Duodenal mucosa (tissue), 2 donors: Measurements from ENCODE around the gene DNPH1.

Experiments used
- H3K27ac ChIP-seq: one replicate; pipeline ENCODE4 v1.7.0; 2013; ENCODE audit warnings: low read depth, low read length
- H3K27me3 ChIP-seq, 2 donors: one replicate each; pipeline ENCODE4 v1.7.0; 2013; ENCODE audit warnings: low read length in 2 of 2, control low read depth in 1 of 2; ENCODE audit not compliant: insufficient read depth in 2 of 2, control insufficient read depth in 1 of 2
- H3K36me3 ChIP-seq, 2 donors: one replicate each; pipeline ENCODE4 v1.7.0; 2013; ENCODE audit warnings: low read length in 2 of 2, control low read depth in 1 of 2; ENCODE audit not compliant: insufficient read depth in 2 of 2, control insufficient read depth in 1 of 2
- H3K4me1 ChIP-seq, 2 donors: one replicate each; pipeline ENCODE4 v1.7.0; 2013; ENCODE audit warnings: low read length in 2 of 2, control low read depth in 1 of 2; ENCODE audit not compliant: insufficient read depth in 2 of 2, control insufficient read depth in 1 of 2
- H3K4me3 ChIP-seq, 2 donors: one replicate each; pipeline ENCODE4 v1.7.0; 2013; ENCODE audit warnings: low read length in 2 of 2, low read depth in 1 of 2
- H3K9ac ChIP-seq, 2 donors: one replicate each; pipeline ENCODE4 v1.7.0; 2013; ENCODE audit warnings: low read length in 2 of 2, low read depth in 1 of 2
- H3K9me3 ChIP-seq, 2 donors: one replicate each; pipeline ENCODE4 v1.7.0; 2013; ENCODE audit warnings: low read length in 2 of 2, control low read depth in 1 of 2; ENCODE audit not compliant: control insufficient read depth in 1 of 2

Gene DNPH1

GRCh38 chr6:43256670-43257366, 27.5 kb upstream of the DNPH1 start:
- no peak overlapping the region for H3K27ac ChIP-seq
- H3K4me1 ChIP-seq: no peaks in the 10 kb centered on the region
- H3K36me3 ChIP-seq: no peaks in the 10 kb centered on the region
- no peaks in the 10 kb centered on the region for H3K9me3 ChIP-seq
- H3K27me3 ChIP-seq: peaks cover 3 to 7% of the 10 kb centered on the region in 2 donors
- no peak overlapping the region for H3K9ac ChIP-seq
- H3K4me3 ChIP-seq: no peak overlapping the region

GRCh38 chr6:43255408-43256054, 26.2 kb upstream of the DNPH1 start:
- Histone ChIP-seq H3K9me3 (no peaks in the 10 kb centered on the region), H3K27me3 (peaks cover 15 to 19% of the 10 kb centered on the region in 2 donors), H3K4me1 (no peaks in the 10 kb centered on the region), H3K9ac (no peak overlapping the region), H3K4me3 (no peak overlapping the region), H3K36me3 (no peaks in the 10 kb centered on the region), H3K27ac (no peak overlapping the region)

DNA sequence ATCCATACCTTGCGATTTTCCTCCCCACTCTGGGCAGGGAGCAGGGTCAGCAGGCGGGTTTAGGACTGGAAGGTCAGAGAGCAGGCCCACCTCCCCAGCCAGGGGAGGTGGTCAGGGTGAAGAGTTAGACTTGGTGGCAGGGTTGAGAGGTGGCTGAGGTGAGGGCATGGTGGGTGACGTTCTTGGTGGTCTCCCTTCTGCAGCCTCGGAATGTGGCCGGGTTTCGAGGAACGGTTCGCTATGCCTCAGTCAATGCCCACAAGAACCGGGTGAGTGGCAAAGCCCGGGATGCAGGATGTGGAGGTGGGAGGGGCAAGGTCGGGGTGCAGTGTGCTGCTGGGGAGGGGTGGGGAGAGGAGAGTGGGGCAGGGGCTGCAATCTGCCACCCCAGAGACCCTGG, 25.6 kb upstream of the DNPH1 start:
- no peak overlapping the region for H3K9ac ChIP-seq
- peaks cover 17 to 20% of the 10 kb centered on the region in 2 donors for H3K27me3 ChIP-seq
- no peaks in the 10 kb centered on the region for H3K4me1 ChIP-seq
- no peak overlapping the region for H3K4me3 ChIP-seq
- H3K27ac ChIP-seq: no peak overlapping the region
- H3K36me3 ChIP-seq: no peaks in the 10 kb centered on the region
- H3K9me3 ChIP-seq: no peaks in the 10 kb centered on the region

DNA sequence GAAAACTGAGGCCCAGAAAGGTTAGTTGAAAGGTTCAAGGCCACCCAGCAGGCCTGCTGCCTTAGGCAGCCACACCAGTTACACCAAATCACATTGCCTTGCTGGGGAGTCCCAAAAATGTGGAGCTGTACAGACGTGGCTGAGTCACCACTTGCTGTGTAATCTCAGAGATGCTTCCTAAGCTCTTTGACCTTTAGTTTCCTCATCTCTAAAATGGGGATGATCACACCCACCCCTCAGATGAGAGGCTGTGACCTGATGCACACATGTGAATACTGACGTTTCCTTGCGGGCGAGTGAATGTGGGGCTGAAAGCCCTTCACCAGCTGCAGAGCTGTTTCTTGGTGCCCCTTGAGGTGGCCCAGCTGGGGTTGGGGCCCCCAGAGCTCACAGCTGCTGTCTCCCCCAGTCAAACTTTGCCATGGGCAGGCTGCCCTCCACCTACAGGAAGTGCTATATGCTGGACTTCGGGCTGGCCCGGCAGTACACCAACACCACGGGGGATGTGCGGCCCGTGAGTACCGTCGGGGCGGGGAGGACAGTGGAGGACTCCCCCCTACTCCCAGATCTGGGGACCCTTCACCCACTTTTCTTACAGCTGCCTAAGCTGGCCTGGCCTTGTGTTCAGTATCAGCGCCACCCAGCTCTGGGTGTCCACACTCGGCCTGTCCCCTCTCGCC, 25.0 kb upstream of the DNPH1 start:
- Histone ChIP-seq H3K27ac (no peak overlapping the region), H3K4me3 (no peak overlapping the region), H3K9me3 (no peaks in the 10 kb centered on the region), H3K36me3 (no peaks in the 10 kb centered on the region), H3K9ac (no peak overlapping the region), H3K4me1 (no peaks in the 10 kb centered on the region), H3K27me3 (peaks cover 17 to 20% of the 10 kb centered on the region in 2 donors)

GRCh38 chr6:43253401-43253800, 24.1 kb upstream of the DNPH1 start:
- Histone ChIP-seq H3K36me3 (no peaks in the 10 kb centered on the region), H3K4me3 (no peak overlapping the region), H3K9me3 (no peaks in the 10 kb centered on the region), H3K4me1 (no peaks in the 10 kb centered on the region), H3K27me3 (peaks cover 17 to 20% of the 10 kb centered on the region in 2 donors), H3K27ac (no peak overlapping the region), H3K9ac (no peak overlapping the region)

GRCh38 chr6:43250992-43251373, 21.7 kb upstream of the DNPH1 start:
- H3K9me3 ChIP-seq: no peaks in the 10 kb centered on the region
- H3K9ac ChIP-seq: no peak overlapping the region
- no peaks in the 10 kb centered on the region for H3K36me3 ChIP-seq
- H3K4me1 ChIP-seq: peaks cover 4 to 13% of the 10 kb centered on the region in 2 donors
- H3K27me3 ChIP-seq: peaks cover 17 to 22% of the 10 kb centered on the region in 2 donors
- no peak overlapping the region for H3K4me3 ChIP-seq
- no peak overlapping the region for H3K27ac ChIP-seq

GRCh38 chr6:43248791-43249190, 19.5 kb upstream of the DNPH1 start:
- no peaks in the 10 kb centered on the region for H3K36me3 ChIP-seq
- peaks cover 39 to 42% of the 10 kb centered on the region in 2 donors for H3K27me3 ChIP-seq
- no peak overlapping the region for H3K9ac ChIP-seq
- H3K4me3 ChIP-seq: no peak overlapping the region
- no peak overlapping the region for H3K27ac ChIP-seq
- no peaks in the 10 kb centered on the region for H3K9me3 ChIP-seq
- peaks cover 4 to 13% of the 10 kb centered on the region in 2 donors for H3K4me1 ChIP-seq

DNA sequence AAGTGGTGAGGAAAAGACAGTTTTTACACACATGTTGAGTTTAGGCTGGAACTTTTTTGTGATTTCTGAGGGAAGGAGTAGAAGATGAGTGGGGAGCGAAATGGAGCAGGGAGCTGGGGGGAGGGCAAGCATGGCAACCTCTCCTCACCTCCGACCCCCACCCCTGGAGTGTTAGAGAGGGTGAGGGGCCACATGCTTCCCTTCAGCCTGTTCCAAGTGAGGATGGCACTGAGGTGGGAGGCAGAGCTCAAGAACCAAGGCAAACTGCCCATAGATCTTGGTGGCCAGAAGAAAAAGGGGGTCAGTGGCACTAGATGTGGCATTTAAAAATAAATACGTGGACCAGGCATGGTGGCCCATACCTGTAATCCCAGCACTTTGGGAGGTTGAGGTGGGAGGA, 18.8 kb upstream of the DNPH1 start:
- H3K27me3 ChIP-seq: peaks cover 42% of the 10 kb centered on the region in 2 donors
- no peak overlapping the region for H3K27ac ChIP-seq
- peak overlapping the region in 1 of 2 donors; percentile 70 for H3K9ac ChIP-seq
- no peaks in the 10 kb centered on the region for H3K36me3 ChIP-seq
- H3K4me3 ChIP-seq: no peak overlapping the region
- peaks cover 4 to 13% of the 10 kb centered on the region in 2 donors for H3K4me1 ChIP-seq
- H3K9me3 ChIP-seq: no peaks in the 10 kb centered on the region

DNA sequence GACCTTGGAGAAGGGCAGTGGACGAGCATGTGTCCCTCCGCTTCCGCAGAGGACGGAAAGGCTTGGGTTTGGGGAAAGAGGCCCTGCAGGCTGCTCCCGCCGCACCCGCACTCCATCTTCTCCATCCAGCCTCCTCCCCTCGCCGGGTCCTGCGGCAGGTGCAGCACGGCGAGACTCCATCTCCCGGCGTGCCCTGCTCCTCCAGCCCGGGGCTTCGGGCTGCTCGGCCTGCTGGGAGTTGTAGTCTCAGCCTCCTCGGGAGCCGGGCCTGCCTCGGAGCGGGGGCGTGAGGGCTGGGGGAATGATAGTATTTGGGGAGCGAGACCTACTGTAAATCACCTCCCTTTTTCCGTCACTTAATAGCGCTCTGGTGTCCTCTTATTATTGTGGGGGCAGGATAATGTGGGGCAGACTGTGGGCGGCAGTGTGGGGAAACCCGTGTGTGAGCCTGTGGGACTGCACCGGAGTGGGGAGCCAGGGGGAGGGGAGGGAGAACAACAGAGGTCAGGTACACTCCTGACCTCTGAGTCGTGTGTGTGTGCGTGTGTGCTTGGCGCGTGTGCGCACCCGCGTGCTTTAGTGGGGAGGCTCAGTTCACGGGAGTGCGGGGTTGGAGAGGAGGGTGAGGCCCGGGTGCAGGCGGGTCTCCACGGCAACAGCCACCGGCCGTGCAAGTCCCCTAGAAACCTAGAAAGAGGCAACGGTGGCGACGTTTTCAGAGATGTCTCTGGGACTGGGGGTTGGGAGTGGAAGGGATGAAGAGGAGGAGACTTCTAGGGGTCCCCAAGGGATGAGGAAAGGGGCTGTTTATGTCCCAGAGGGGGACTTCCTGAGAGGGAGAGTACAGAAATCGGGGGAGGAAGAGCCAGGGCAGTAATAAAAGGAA, 18.1 kb upstream of the DNPH1 start:
- Histone ChIP-seq H3K4me3 (peak overlapping the region; percentile 75 to 87), H3K36me3 (no peaks in the 10 kb centered on the region), H3K27me3 (peaks cover 48 to 49% of the 10 kb centered on the region in 2 donors), H3K9ac (peak overlapping the region; percentile 30 to 70), H3K27ac (no peak overlapping the region), H3K9me3 (no peaks in the 10 kb centered on the region), H3K4me1 (peaks cover 4 to 13% of the 10 kb centered on the region in 2 donors)
